ENCODE results near the gene PFKFB3. TPM values are rescaled to one million over a fixed set of nuclear protein-coding genes. Genes with fewer than 3 reads are reported as not detected.

PFKFB3 gene
- total RNA-seq, 6 donors from 2014 or later: 48.2 to 236 (median 83.5) TPM

DNA sequence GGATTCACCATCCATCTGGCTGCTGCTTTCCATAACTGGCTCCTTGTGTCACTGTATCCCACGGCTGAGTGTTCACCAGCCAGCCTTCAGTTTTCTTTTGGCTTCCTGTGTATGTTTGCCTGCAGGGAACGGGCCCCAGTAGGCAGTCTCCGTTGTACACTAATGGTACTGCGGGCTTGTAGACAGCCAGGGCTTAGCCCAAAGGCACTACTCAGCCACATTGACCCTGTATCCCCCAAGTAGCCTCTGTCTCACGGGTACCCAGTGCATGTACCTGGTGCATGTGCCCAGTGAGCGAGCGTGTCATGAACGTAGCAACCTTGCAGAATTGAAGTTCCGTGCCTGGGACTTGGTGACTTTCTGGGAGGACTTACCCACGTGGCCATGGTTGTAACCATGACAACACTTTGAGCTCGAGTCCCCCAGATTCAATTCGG is 6.1 kb downstream of the PFKFB3 start:
- DNase-seq (no peak), ATAC-seq (ENCODE audit: low FRiP score in 2 of 2) (no peak)
- Histone ChIP-seq H3K27ac (peak overlapping the region in 3 of 4 donors; percentile 36 to 77 (median 48)), H3K4me3 (no peak overlapping the region), H3K9me3 (no peaks in the 10 kb centered on the region), H3K36me3 (peaks cover 4 to 10% (median 7%) of the 10 kb centered on the region in 4 donors), H3K4me1 (peaks cover 17 to 46% (median 23%) of the 10 kb centered on the region in 4 donors), H3K27me3 (no peaks in the 10 kb centered on the region)
- 66 to 68% methylated on average over 8 to 12 of the region's 12 CpGs for WGBS, 2 donors
- TF ChIP-seq POLR2AphosphoS5 (IDR thresholded peaks at IDR 0.05) (no peak), POLR2A (IDR thresholded peaks at IDR 0.05) (no peak), EP300 (IDR thresholded peaks at IDR 0.05) (no peak), CTCF (IDR thresholded peaks at IDR 0.05) (no peak)

DNA sequence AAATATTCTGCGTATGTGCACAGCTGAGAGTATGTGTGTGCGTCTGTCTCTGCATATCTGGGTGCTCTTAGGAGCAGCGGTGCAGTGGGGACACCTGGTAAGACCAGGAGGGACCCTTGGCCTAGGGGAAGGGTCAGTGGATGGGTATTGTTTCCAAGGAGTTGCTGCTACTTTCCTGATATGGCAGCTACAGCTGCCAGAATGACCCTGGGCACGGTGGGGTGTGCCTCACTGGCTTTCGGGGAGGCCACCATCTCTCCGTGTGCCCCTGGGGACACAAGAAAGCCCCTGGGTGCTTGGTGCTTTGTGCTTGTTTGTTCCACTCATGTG is 8.6 kb downstream of the PFKFB3 start:
- DNase-seq (no peak), ATAC-seq (ENCODE audit: low FRiP score in 2 of 2) (no peak)
- WGBS, 2 donors: 87% methylated on average over 6 of the region's 6 CpGs
- no peaks in the 10 kb centered on the region for H3K27me3 ChIP-seq
- no peak overlapping the region for H3K4me3 ChIP-seq
- no peaks in the 10 kb centered on the region for H3K9me3 ChIP-seq
- TF ChIP-seq CTCF (IDR thresholded peaks at IDR 0.05) (no peak), POLR2A (IDR thresholded peaks at IDR 0.05) (no peak), EP300 (IDR thresholded peaks at IDR 0.05) (no peak), POLR2AphosphoS5 (IDR thresholded peaks at IDR 0.05) (no peak)
- H3K27ac ChIP-seq: peak overlapping the region in 2 of 4 donors; percentile 52 to 72
- peaks cover 29 to 35% (median 32%) of the 10 kb centered on the region in 4 donors for H3K36me3 ChIP-seq
- peaks cover 9 to 30% (median 13%) of the 10 kb centered on the region in 4 donors for H3K4me1 ChIP-seq

GRCh38 chr10:6211671-6212635 is 9.2 kb downstream of the PFKFB3 start:
- Histone ChIP-seq H3K27me3 (no peaks in the 10 kb centered on the region), H3K36me3 (peaks cover 36 to 42% (median 38%) of the 10 kb centered on the region in 4 donors), H3K27ac (peak overlapping the region; percentile 12 to 72 (median 40)), H3K9me3 (no peaks in the 10 kb centered on the region), H3K4me1 (peaks cover 9 to 30% (median 14%) of the 10 kb centered on the region in 4 donors), H3K4me3 (no peak overlapping the region)
- WGBS, 2 donors: 73 to 87% methylated on average over 16 to 29 of the region's 30 CpGs
- ATAC-seq (ENCODE audit: low FRiP score in 2 of 2) (peak in 1 of 2 donors; percentile 71), DNase-seq (peak in 1 of 2 donors; percentile 85)
- TF ChIP-seq POLR2AphosphoS5 (IDR thresholded peaks at IDR 0.05) (peak in 1 of 2 donors; percentile 18), CTCF (IDR thresholded peaks at IDR 0.05) (no peak)

GRCh38 chr10:6212806-6213205 is 10.1 kb downstream of the PFKFB3 start:
- WGBS, 2 donors: 65 to 87% methylated on average over 2 to 3 of the region's 3 CpGs
- no peak for ATAC-seq (ENCODE audit: low FRiP score in 2 of 2)
- H3K36me3 ChIP-seq: peaks cover 43 to 50% (median 47%) of the 10 kb centered on the region in 4 donors
- H3K27me3 ChIP-seq: no peaks in the 10 kb centered on the region
- peaks cover 9 to 33% (median 17%) of the 10 kb centered on the region in 4 donors for H3K4me1 ChIP-seq
- H3K27ac ChIP-seq: peak overlapping the region in 2 of 4 donors; percentile 2 to 72
- no peak for TF ChIP-seq POLR2A (IDR thresholded peaks at IDR 0.05)
- TF ChIP-seq CTCF (IDR thresholded peaks at IDR 0.05): no peak
- TF ChIP-seq POLR2AphosphoS5 (IDR thresholded peaks at IDR 0.05): no peak
- no peak for TF ChIP-seq EP300 (IDR thresholded peaks at IDR 0.05)
- no peak overlapping the region for H3K4me3 ChIP-seq
- DNase-seq: no peak
- no peaks in the 10 kb centered on the region for H3K9me3 ChIP-seq
